Liver (tissue), 9 donors: ENCODE measurements around the gene CD300LG. TPM values are rescaled to one million over a fixed set of nuclear protein-coding genes. Genes with fewer than 3 reads are reported as not detected.

Experiments used
- DNase-seq: peaks from one replicate; pipeline ENCODE4 v3.0.0-alpha.2; 2017; ENCODE audit warnings: low spot score
- H3K27ac ChIP-seq, 2 donors: one replicate each; pipeline ENCODE4 v1.7.0; 2013; ENCODE audit warnings: inconsistent platforms in 2 of 2, low read length in 2 of 2, control low read depth in 1 of 2, low read depth in 1 of 2, mild to moderate bottlenecking in 1 of 2
- H3K27me3 ChIP-seq, 4 donors: one replicate each; pipeline versions ENCODE4 v1.6.1 to v1.7.0; 2013; ENCODE audit warnings: low read length in 3 of 4, inconsistent platforms in 1 of 4, mild to moderate bottlenecking in 1 of 4, moderate library complexity in 1 of 4; ENCODE audit not compliant: control insufficient read depth in 4 of 4, insufficient read depth in 4 of 4
- H3K36me3 ChIP-seq, 4 donors: one replicate each; pipeline versions ENCODE4 v1.6.1 to v1.7.0; 2013; ENCODE audit warnings: low read length in 3 of 4, mild to moderate bottlenecking in 3 of 4, low read depth in 1 of 4, moderate library complexity in 1 of 4; ENCODE audit not compliant: control insufficient read depth in 4 of 4, insufficient read depth in 3 of 4
- H3K4me1 ChIP-seq, 4 donors: one replicate each; pipeline versions ENCODE4 v1.6.1 to v1.7.0; 2013; ENCODE audit warnings: low read length in 3 of 4, mild to moderate bottlenecking in 3 of 4, moderate library complexity in 1 of 4; ENCODE audit not compliant: control insufficient read depth in 4 of 4, insufficient read depth in 4 of 4
- H3K4me3 ChIP-seq, 3 donors: one replicate each; pipeline versions ENCODE4 v1.6.1 to v1.7.0; 2013; ENCODE audit warnings: low read length in 3 of 3, control low read depth in 1 of 3, low read depth in 1 of 3, mild to moderate bottlenecking in 1 of 3
- H3K9ac ChIP-seq, 2 donors: one replicate each; pipeline ENCODE4 v1.7.0; 2013; ENCODE audit warnings: low read length in 2 of 2, mild to moderate bottlenecking in 2 of 2, moderate library complexity in 2 of 2, control low read depth in 1 of 2, low read depth in 1 of 2
- H3K9me3 ChIP-seq, 4 donors: one replicate each; pipeline versions ENCODE4 v1.6.1 to v1.7.0; 2013; ENCODE audit warnings: low read length in 3 of 4; ENCODE audit not compliant: control insufficient read depth in 4 of 4
- ATF3 ChIP-seq: IDR thresholded peaks from 2 replicates; pipeline ENCODE4 v1.6.1; 2016; ENCODE audit warnings: antibody characterized with exemption
- CTCF ChIP-seq: fragments of 150-350 bp; IDR thresholded peaks from 2 replicates; pipeline ENCODE4 v1.5.1; 2017; ENCODE audit warnings: improper control_type of control experiment, low read depth, low read length; ENCODE audit not compliant: missing input control
- EGR1 ChIP-seq, 2 donors: IDR thresholded peaks; 2 replicates each; pipeline ENCODE4 v1.6.1; 2016 to 2018; ENCODE audit warnings: antibody characterized with exemption in 2 of 2, low read depth in 2 of 2
- FOXA1 ChIP-seq: IDR thresholded peaks from 2 replicates; pipeline ENCODE4 v1.6.1; 2016; ENCODE audit warnings: antibody characterized with exemption
- FOXA2 ChIP-seq: IDR thresholded peaks from 2 replicates; pipeline ENCODE4 v1.6.1; 2016; ENCODE audit warnings: antibody characterized with exemption
- GABPA ChIP-seq, 2 donors: IDR thresholded peaks in 1 of 2; conservative IDR thresholded peaks in 1 of 2; 2 replicates each; pipeline ENCODE4 v1.6.1; 2016; ENCODE audit warnings: antibody characterized with exemption in 2 of 2, mild to moderate bottlenecking in 1 of 2, moderate library complexity in 1 of 2
- HNF4A ChIP-seq, 2 donors: conservative IDR thresholded peaks; 2 replicates each; pipeline ENCODE4 v1.6.1; 2016; ENCODE audit warnings: antibody characterized with exemption in 2 of 2, mild to moderate bottlenecking in 2 of 2
- HNF4G ChIP-seq: IDR thresholded peaks from 2 replicates; pipeline ENCODE4 v1.6.1; 2016; ENCODE audit warnings: antibody characterized with exemption
- MAX ChIP-seq: IDR thresholded peaks from 2 replicates; pipeline ENCODE4 v1.6.1; 2016; ENCODE audit warnings: antibody characterized with exemption
- RAD21 ChIP-seq, 2 donors: IDR thresholded peaks; 2 replicates each; pipeline ENCODE4 v1.6.1; 2016; ENCODE audit warnings: antibody characterized with exemption in 2 of 2, mild to moderate bottlenecking in 2 of 2
- RXRA ChIP-seq, 2 donors: IDR thresholded peaks; 2 replicates each; pipeline ENCODE4 v1.6.1; 2017 to 2018; ENCODE audit warnings: antibody characterized with exemption in 2 of 2, mild to moderate bottlenecking in 1 of 2
- SP1 ChIP-seq: IDR thresholded peaks from 2 replicates; pipeline ENCODE4 v1.6.1; 2018; ENCODE audit warnings: antibody characterized with exemption, mild to moderate bottlenecking
- TAF1 ChIP-seq: conservative IDR thresholded peaks from 2 replicates; pipeline ENCODE4 v1.6.1; 2016; ENCODE audit warnings: antibody characterized with exemption, mild to moderate bottlenecking
- YY1 ChIP-seq: IDR thresholded peaks from 2 replicates; pipeline ENCODE4 v1.6.1; 2016; ENCODE audit warnings: antibody characterized with exemption, mild to moderate bottlenecking
- WGBS: extraction: QIAGEN DNeasy Blood & Tissue Kit; methylation state at CpG from one replicate; pipeline ENCODE4 v1.1.7; 2013; 5-methylcytosine and 5-hydroxymethylcytosine counted together
- polyA plus RNA-seq, 2 donors: library from polyadenylated mRNA; stranded (reverse) in 1 of 2; unstranded in 1 of 2; fragments of 200-250 nt in 1 of 2; fragments of >200 nt in 1 of 2; fragmentation: Nextera tagmentation in 1 of 2; extraction: Ambion mirVana in 1 of 2; gene quantifications; one replicate each; pipeline versions ENCODE4 v1.2.1 to v1.2.3, GENCODE V29; 2013 to 2015
- total RNA-seq, 2 donors: library from RNA; depleted of rRNA; stranded (reverse); fragments of >200 nt; gene quantifications; one replicate each; pipeline ENCODE4 v1.2.3, GENCODE V29; 2014
- donor health status: healthy.
- donor health status: healthy.
- donor health status: healthy.
- donor health status: healthy.
- donor health status: healthy.

CD300LG gene
- total and polyA plus RNA-seq, 4 donors = 0.14 to 0.58 (median 0.20) TPM

- no peak for TF ChIP-seq CTCF
These were observed 34.2 kb downstream of the CD300LG start (continued) for GRCh38 chr17:43881181-43881580.

- Histone ChIP-seq H3K4me3 (no peak overlapping the region), H3K36me3 (no peaks in the 10 kb centered on the region), H3K27ac (no peak overlapping the region), H3K9ac (no peak overlapping the region), H3K9me3 (no peaks in the 10 kb centered on the region), H3K4me1 (no peaks in the 10 kb centered on the region), H3K27me3 (no peaks in the 10 kb centered on the region)
- WGBS = 96% methylated on average over 27 of the region's 27 CpGs
- DNase-seq = no peak
- TF ChIP-seq ATF3 (no peak), MAX (no peak), YY1 (no peak), FOXA1 (no peak), SP1 (no peak), RXRA (IDR thresholded peaks at IDR 0.05) (no peak), EGR1 (IDR thresholded peaks at IDR 0.05; ENCODE audit: low read depth in 2 of 2) (no peak)
These were observed 35.0 kb downstream of the CD300LG start for GRCh38 chr17:43881758-43882505.

GRCh38 chr17:43882761-43883415 lies 35.9 kb downstream of the CD300LG start:
- TF ChIP-seq ATF3 (no peak), SP1 (no peak), GABPA (IDR thresholded peaks at IDR 0.05 in 1 of 2, conservative IDR thresholded peaks at IDR 0.05 in 1 of 2) (no peak), FOXA1 (no peak), HNF4G (no peak), MAX (no peak), FOXA2 (no peak)
- no peaks in the 10 kb centered on the region for H3K9me3 ChIP-seq
- no peaks in the 10 kb centered on the region for H3K27me3 ChIP-seq
- WGBS = 90% methylated on average over 14 of the region's 14 CpGs
- no peaks in the 10 kb centered on the region for H3K36me3 ChIP-seq
- DNase-seq = no peak
- no peak overlapping the region for H3K4me3 ChIP-seq
- no peak overlapping the region for H3K27ac ChIP-seq
- H3K4me1 ChIP-seq = no peaks in the 10 kb centered on the region
- no peak overlapping the region for H3K9ac ChIP-seq

GRCh38 chr17:43888548-43888947 lies 41.6 kb downstream of the CD300LG start:
- no peak for DNase-seq
- 61% methylated on average over 4 of the region's 4 CpGs for WGBS
- H3K9me3 ChIP-seq = no peaks in the 10 kb centered on the region
- no peak for TF ChIP-seq MAX
- TF ChIP-seq HNF4A (conservative IDR thresholded peaks at IDR 0.05) = no peak
- no peak for TF ChIP-seq YY1
- no peak for TF ChIP-seq FOXA1
- TF ChIP-seq SP1 = no peak
- no peak for TF ChIP-seq HNF4G
- no peak for TF ChIP-seq RAD21 (IDR thresholded peaks at IDR 0.05)
- no peak for TF ChIP-seq TAF1
- no peak for TF ChIP-seq FOXA2
- no peak for TF ChIP-seq GABPA (IDR thresholded peaks at IDR 0.05 in 1 of 2, conservative IDR thresholded peaks at IDR 0.05 in 1 of 2)
- no peak for TF ChIP-seq CTCF
- TF ChIP-seq ATF3 = no peak

More at GRCh38 chr17:43888548-43888947, 41.6 kb downstream of the CD300LG start:
- H3K27ac ChIP-seq = no peak overlapping the region
- H3K27me3 ChIP-seq = no peaks in the 10 kb centered on the region
- H3K4me1 ChIP-seq = no peaks in the 10 kb centered on the region
- no peaks in the 10 kb centered on the region for H3K36me3 ChIP-seq
- H3K4me3 ChIP-seq = no peak overlapping the region
- no peak overlapping the region for H3K9ac ChIP-seq
